IMR-90 (cell line): ENCODE measurements around the gene SLC52A1. TPM values are rescaled to one million over a fixed set of nuclear protein-coding genes. Genes with fewer than 3 reads are reported as not detected.

Source experiments
- ATAC-seq: fragments of 200-7000 bp; cut with Tn5 transposase; 2 replicates; pipeline ENCODE4 v1.9.1; 2020; ENCODE audit warnings: low read depth, mild to moderate bottlenecking, moderate library complexity
- BruUV-seq: library from RNA; stranded (reverse); fragments of 400-500 nt; replicated peaks from 2 replicates; lab custom pipeline; 2021; lab: Mats Ljungman, UMichigan
- CTCF ChIA-PET: fragments of 300-600 bp; formaldehyde crosslinking; extraction: SDS; loops from one replicate; lab custom pipeline; 2021; ENCODE audit warnings: antibody characterized with exemption; lab: Yijun Ruan, JAX
- POLR2A ChIA-PET: fragments of 300-600 bp; sonication (Branson Sonifier 250); formaldehyde crosslinking; loops from one replicate; lab custom pipeline; 2022; ENCODE audit warnings: antibody characterized with exemption; ENCODE audit not compliant: unreplicated experiment; lab: Charles Lee
- DNase-seq: peaks from one replicate; pipeline ENCODE4 v3.0.0; 2013
- H2AFZ ChIP-seq: replicated peaks from 2 replicates; pipeline ENCODE3; 2013; ENCODE audit warnings: low read length, mild to moderate bottlenecking; ENCODE audit not compliant: poor library complexity
- H2AK5ac ChIP-seq: 2 replicates; pipeline ENCODE4 v1.6.1; 2013; ENCODE audit warnings: low read depth, low read length, inconsistent platforms
- H2AK9ac ChIP-seq: replicated peaks from 2 replicates; pipeline ENCODE3; 2013; ENCODE audit warnings: mild to moderate bottlenecking, low read depth, low read length, moderate library complexity; ENCODE audit not compliant: poor library complexity
- H2BK120ac ChIP-seq: 2 replicates; pipeline ENCODE4 v1.6.1; 2013; ENCODE audit warnings: low read depth, low read length, inconsistent platforms
- H2BK15ac ChIP-seq: 3 replicates; pipeline ENCODE4 v1.6.1; 2013; ENCODE audit warnings: low read depth, low read length, inconsistent platforms
- H2BK20ac ChIP-seq: 2 replicates; pipeline ENCODE4 v1.6.1; 2013; ENCODE audit warnings: low read depth, mild to moderate bottlenecking, inconsistent platforms, low read length, moderate library complexity
- H2BK5ac ChIP-seq: 2 replicates; pipeline ENCODE4 v1.6.1; 2013; ENCODE audit warnings: mild to moderate bottlenecking, low read depth, low read length, inconsistent platforms; ENCODE audit not compliant: poor library complexity, severe bottlenecking
- H3K14ac ChIP-seq: replicated peaks from 2 replicates; pipeline ENCODE4 v1.6.1; 2013; ENCODE audit warnings: low read depth, low read length, inconsistent platforms
- H3K18ac ChIP-seq: 2 replicates; pipeline ENCODE4 v1.6.1; 2013; ENCODE audit warnings: low read depth, low read length, control low read depth
- H3K23ac ChIP-seq: 2 replicates; pipeline ENCODE4 v1.6.1; 2013; ENCODE audit warnings: low read depth, low read length, inconsistent platforms
- H3K27ac ChIP-seq: 2 replicates; pipeline ENCODE4 v1.5.1; 2013; ENCODE audit warnings: mild to moderate bottlenecking, control low read depth, low read length; ENCODE audit not compliant: insufficient read depth
- H3K27me3 ChIP-seq: 2 replicates; pipeline ENCODE4 v1.6.1; 2013; ENCODE audit warnings: low read length; ENCODE audit not compliant: control insufficient read depth, insufficient read depth
- H3K36me3 ChIP-seq: 2 replicates; pipeline ENCODE4 v1.6.1; 2013; ENCODE audit warnings: low read length, mixed read lengths; ENCODE audit not compliant: control insufficient read depth, insufficient read depth
- H3K4ac ChIP-seq: 2 replicates; pipeline ENCODE4 v1.6.1; 2013; ENCODE audit warnings: low read depth, low read length, inconsistent platforms
- H3K4me1 ChIP-seq: 2 replicates; pipeline ENCODE4 v1.6.1; 2013; ENCODE audit warnings: low read length, mixed read lengths; ENCODE audit not compliant: control insufficient read depth, insufficient read depth
- H3K4me2 ChIP-seq: 2 replicates; pipeline ENCODE4 v1.6.1; 2013; ENCODE audit warnings: low read depth, mild to moderate bottlenecking, control low read depth, low read length, moderate library complexity
- H3K4me3 ChIP-seq: 2 replicates; pipeline ENCODE4 v1.5.1; 2013; ENCODE audit warnings: low read depth, mild to moderate bottlenecking, control low read depth, low read length, moderate library complexity; ENCODE audit not compliant: insufficient read depth
- H3K56ac ChIP-seq: 2 replicates; pipeline ENCODE4 v1.6.1; 2013; ENCODE audit warnings: low read length, inconsistent platforms; ENCODE audit not compliant: insufficient read depth; ENCODE audit errors: extremely low read depth
- H3K79me1 ChIP-seq, 2 experiments: 2 replicates each; pipeline ENCODE4 v1.6.1; 2013; ENCODE audit warnings: low read length in 2 of 2, inconsistent platforms in 1 of 2, low read depth in 1 of 2
- H3K9ac ChIP-seq: 2 replicates; pipeline ENCODE4 v1.6.1; 2013; ENCODE audit warnings: low read depth, low read length, control low read depth
- H3K9me1 ChIP-seq: 2 replicates; pipeline ENCODE4 v1.6.1; 2013; ENCODE audit warnings: low read length, inconsistent platforms; ENCODE audit not compliant: insufficient read depth
- H3K9me3 ChIP-seq: 2 replicates; pipeline ENCODE4 v1.6.1; 2013; ENCODE audit warnings: low read length; ENCODE audit not compliant: control insufficient read depth, insufficient read depth
- H4K20me1 ChIP-seq: 2 replicates; pipeline ENCODE4 v1.6.1; 2013; ENCODE audit warnings: low read length, inconsistent platforms; ENCODE audit not compliant: insufficient read depth
- H4K5ac ChIP-seq: 2 replicates; pipeline ENCODE4 v1.6.1; 2013; ENCODE audit warnings: mild to moderate bottlenecking, low read depth, low read length, control low read depth
- H4K8ac ChIP-seq, 2 experiments: 2 replicates each; pipeline ENCODE4 v1.6.1; 2013; ENCODE audit warnings: low read depth in 2 of 2, low read length in 2 of 2, control low read depth in 1 of 2, inconsistent platforms in 1 of 2
- H4K91ac ChIP-seq: 2 replicates; pipeline ENCODE4 v1.6.1; 2013; ENCODE audit warnings: low read depth, low read length, inconsistent platforms; ENCODE audit not compliant: insufficient read depth
- BHLHE40 ChIP-seq: fragments of 150-350 bp; IDR thresholded peaks from 2 replicates; pipeline ENCODE4 v1.6.1; 2016; ENCODE audit warnings: mild to moderate bottlenecking, low read depth, low read length
- CTCF ChIP-seq: conservative IDR thresholded peaks from 2 replicates; pipeline ENCODE4 v1.5.1; 2012; ENCODE audit warnings: mild to moderate bottlenecking, low read depth, low read length, improper control_type of control experiment
- MAZ ChIP-seq: IDR thresholded peaks from 2 replicates; pipeline ENCODE4 v1.6.1; 2012; ENCODE audit warnings: low read depth, mild to moderate bottlenecking, low read length, improper control_type of control experiment, moderate library complexity, borderline replicate concordance
- MXI1 ChIP-seq: IDR thresholded peaks from 2 replicates; pipeline ENCODE4 v1.6.1; 2012; ENCODE audit warnings: low read depth, mild to moderate bottlenecking, low read length, moderate library complexity, borderline replicate concordance
- NFE2L2 ChIP-seq: fragments of 150-350 bp; IDR thresholded peaks from 2 replicates; pipeline ENCODE4 v1.6.1; 2016; ENCODE audit warnings: low read depth, mild to moderate bottlenecking, low read length
- RAD21 ChIP-seq: IDR thresholded peaks from 2 replicates; pipeline ENCODE4 v1.6.1; 2012; ENCODE audit warnings: low read length, improper control_type of control experiment
- RCOR1 ChIP-seq: IDR thresholded peaks from 2 replicates; pipeline ENCODE4 v1.6.1; 2012; ENCODE audit warnings: mild to moderate bottlenecking, low read length, improper control_type of control experiment; ENCODE audit not compliant: insufficient replicate concordance
- SMC3 ChIP-seq: fragments of 150-350 bp; IDR thresholded peaks from 2 replicates; pipeline ENCODE4 v1.6.1; 2016; ENCODE audit warnings: low read depth, mild to moderate bottlenecking, antibody characterized with exemption, low read length, moderate library complexity
- USF2 ChIP-seq: fragments of 150-350 bp; IDR thresholded peaks from 2 replicates; pipeline ENCODE4 v1.6.1; 2017; ENCODE audit warnings: mild to moderate bottlenecking, antibody characterized with exemption, low read length, low read depth
- WGBS, 2 experiments: methylation state at CpG; one replicate each; pipeline versions ENCODE4 v1.1.5 to v1.1.7; 2013; ENCODE audit warnings: missing lambda C conversion rate in 2 of 2; ENCODE audit not compliant: insufficient read length in 1 of 2; ENCODE audit errors: extremely low coverage in 2 of 2; 5-methylcytosine and 5-hydroxymethylcytosine counted together
- dilution Hi-C: fragments of 300-500 bp; cut with HindIII; formaldehyde crosslinking; loops from one replicate; pipeline ENCODE4 v1.14.3; 2018; ENCODE audit warnings: low sequenced_read_pairs; ENCODE audit not compliant: unreplicated experiment
- in situ Hi-C: fragments of 300-500 bp; cut with MboI; formaldehyde crosslinking; loops from 3 replicates; pipeline ENCODE4 v1.14.3; 2019; ENCODE audit warnings: low sequenced_read_pairs, inconsistent platforms, mixed read lengths
- intact Hi-C: fragments of 100-400 bp; cut with micrococcal nuclease; formaldehyde crosslinking; loops from 2 replicates; pipeline ENCODE4 v1.10.0; 2022
- polyA plus RNA-seq, 3 experiments: library from polyadenylated mRNA; depleted of rRNA; stranded (reverse); fragments of >200 nt; gene quantifications; 2 replicates each; pipeline ENCODE4 v1.2.3, GENCODE V29; 2012; ENCODE audit warnings: low replicate concordance in 1 of 3
- total RNA-seq: library from RNA; depleted of rRNA; stranded (reverse); fragments of >200 nt; gene quantifications from 2 replicates; pipeline ENCODE4 v1.2.3, GENCODE V29; 2012

The SLC52A1 gene
- total and polyA plus RNA-seq, 2 of the 4 experiments (the other 2 are of a cell fraction), result not detected

- peak; percentile 23; the same call in 1 of the 2 replicates for TF ChIP-seq BHLHE40
- TF ChIP-seq NFE2L2, result no peak
- TF ChIP-seq USF2, result peak; percentile 24; the same call in 1 of the 2 replicates
- TF ChIP-seq SMC3, result peak; percentile 29; the same call in 1 of the 2 replicates
- peak; percentile 52 for TF ChIP-seq MAZ
- peak; percentile 71 for TF ChIP-seq CTCF
- no peak for TF ChIP-seq RCOR1
- no peak for TF ChIP-seq MXI1
- peak; percentile 46 for TF ChIP-seq RAD21
- WGBS, 2 experiments, result 4% methylated on average over 28 of the region's 78 CpGs; no CpG with 5 or more reads in 1 of the 2 experiments
- H3K4ac ChIP-seq, result peak within 1 kb of the TSS; percentile 91
- POLR2A ChIA-PET, result interaction anchor here (1.1 kb wide), 1 partner anchor 42 kb away, joined by 4 read pairs; no protein-coding TSS in a partner anchor
- H3K4me1 ChIP-seq, result peaks cover 7% of the 10 kb centered on the region
- H4K5ac ChIP-seq, result peak within 1 kb of the TSS; percentile 68
- H2BK20ac ChIP-seq, result no peak within 1 kb of the TSS
- peak within 1 kb of the TSS; percentile 88 for H4K91ac ChIP-seq
- peak within 1 kb of the TSS; percentile 95 for H3K23ac ChIP-seq
- H3K56ac ChIP-seq, result peak within 1 kb of the TSS; percentile 55
- intact Hi-C loops (loop anchor here (1.0 kb wide), 2 partner anchors 39 to 78 kb away; partner anchors contain the start of gene PFN1), in situ Hi-C loops (no loop called here), dilution Hi-C loops (no loop called here)
- H4K20me1 ChIP-seq, result no peaks in the 10 kb centered on the region
- H3K36me3 ChIP-seq, result peaks cover 8% of the 10 kb centered on the region
- peak within 1 kb of the TSS; percentile 90 for H2AK5ac ChIP-seq
- peak within 1 kb of the TSS; percentile 99 for H2AFZ ChIP-seq
- H3K14ac ChIP-seq, result peak within 1 kb of the TSS; percentile 86
- peak within 1 kb of the TSS; percentile 55; the same call in 1 of the 2 replicates for H2BK120ac ChIP-seq
- no peak within 1 kb of the TSS; the same call in 2 of the 3 replicates for H2BK15ac ChIP-seq
- no TSS peak for BruUV-seq
- peaks cover 21% of the 10 kb centered on the region for H3K9me1 ChIP-seq
- ATAC-seq (peak; percentile 94), DNase-seq (peak; percentile 56)
- peak within 1 kb of the TSS; percentile 72 for H3K27ac ChIP-seq
- H2AK9ac ChIP-seq, result peak within 1 kb of the TSS; percentile 100
- H3K18ac ChIP-seq, result peak within 1 kb of the TSS; percentile 38
- peak within 1 kb of the TSS; percentile 72 for H3K4me3 ChIP-seq
- H4K8ac ChIP-seq, result peak within 1 kb of the TSS; percentile 93 to 97
- peaks cover 17 to 54% of the 10 kb centered on the region in 2 experiments; a peak in 3 of 4 replicates for H3K79me1 ChIP-seq
- H3K9ac ChIP-seq, result peak within 1 kb of the TSS; percentile 82
- CTCF ChIA-PET, result interaction anchor here (1.0 to 2.1 kb wide), 3 partner anchors 10 to 19 kb away, joined by 3 to 11 read pairs (median 4); partner anchors contain the start of genes INCA1, KIF1C and SPAG7
- no peaks in the 10 kb centered on the region for H3K9me3 ChIP-seq
- H3K27me3 ChIP-seq, result no peaks in the 10 kb centered on the region
- peak within 1 kb of the TSS; percentile 91 for H3K4me2 ChIP-seq
- H2BK5ac ChIP-seq, result peak within 1 kb of the TSS; percentile 84
Measured at GRCh38 chr17:4986951-4987766, 48.1 kb downstream of the SLC52A1 start, which contains the start of gene CAMTA2. Gene CAMTA2, minus strand, starts transcription at chr17:4987675. Its CDS starts 1,453 bp downstream, at chr17:4986222.
